ENCODE results near the gene CC2D1A. TPM values are rescaled to one million over a fixed set of nuclear protein-coding genes. Genes with fewer than 3 reads are reported as not detected.
A peak's percentile ranks its signal among the peaks of the same experiment; 100 is the strongest.

The CC2D1A gene
- total RNA-seq, 1 donor from 2014 or later, result 24.9 TPM

DNA sequence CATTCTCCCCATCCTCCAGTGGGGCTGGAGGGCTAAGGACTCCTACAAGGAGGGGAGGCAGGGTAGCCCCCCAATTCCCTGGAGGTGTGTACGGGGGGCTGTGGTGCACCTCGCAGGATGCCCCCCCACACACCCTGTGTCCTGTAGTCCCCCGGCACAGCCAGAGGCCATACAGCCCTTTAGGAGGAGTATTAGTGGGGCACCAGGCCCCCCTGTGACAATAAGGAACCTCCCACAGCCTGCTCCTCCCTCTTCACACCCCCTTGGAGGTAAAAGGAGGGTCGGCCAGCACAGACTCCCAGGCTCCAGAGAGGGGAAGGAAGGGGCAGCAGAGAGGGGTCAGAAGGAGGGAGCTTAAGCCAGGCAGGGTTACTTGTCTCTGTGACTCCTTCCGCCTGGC lies 29.2 kb upstream of the CC2D1A start, which contains the start of gene NANOS3:
NANOS3 (plus strand) TSS at position 301 of the 400 bp plus-strand sequence. CDS start 115 bp downstream, outside the sequence.
- no peak for ATAC-seq

DNA sequence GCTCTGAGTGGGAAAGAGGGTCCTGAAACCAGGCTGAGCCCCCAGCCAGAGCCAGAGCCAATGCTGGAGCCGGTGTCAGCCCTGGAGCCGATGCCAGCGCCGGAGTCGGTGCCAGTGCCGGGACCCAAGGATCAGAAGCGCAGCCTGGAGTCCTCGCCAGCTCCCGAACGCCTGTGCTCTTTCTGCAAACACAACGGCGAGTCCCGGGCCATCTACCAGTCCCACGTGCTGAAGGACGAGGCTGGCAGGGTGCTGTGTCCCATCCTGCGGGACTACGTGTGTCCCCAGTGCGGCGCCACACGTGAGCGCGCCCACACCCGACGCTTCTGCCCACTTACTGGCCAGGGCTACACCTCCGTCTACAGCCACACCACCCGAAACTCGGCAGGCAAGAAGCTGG lies 28.7 kb upstream of the CC2D1A start:
- DNase-seq (ENCODE audit: low spot score) (no peak), ATAC-seq (no peak)

More for the DNA sequence above, 29.2 kb upstream of the CC2D1A start, which contains the start of gene NANOS3:
- no peak for DNase-seq (ENCODE audit: low spot score)

DNA sequence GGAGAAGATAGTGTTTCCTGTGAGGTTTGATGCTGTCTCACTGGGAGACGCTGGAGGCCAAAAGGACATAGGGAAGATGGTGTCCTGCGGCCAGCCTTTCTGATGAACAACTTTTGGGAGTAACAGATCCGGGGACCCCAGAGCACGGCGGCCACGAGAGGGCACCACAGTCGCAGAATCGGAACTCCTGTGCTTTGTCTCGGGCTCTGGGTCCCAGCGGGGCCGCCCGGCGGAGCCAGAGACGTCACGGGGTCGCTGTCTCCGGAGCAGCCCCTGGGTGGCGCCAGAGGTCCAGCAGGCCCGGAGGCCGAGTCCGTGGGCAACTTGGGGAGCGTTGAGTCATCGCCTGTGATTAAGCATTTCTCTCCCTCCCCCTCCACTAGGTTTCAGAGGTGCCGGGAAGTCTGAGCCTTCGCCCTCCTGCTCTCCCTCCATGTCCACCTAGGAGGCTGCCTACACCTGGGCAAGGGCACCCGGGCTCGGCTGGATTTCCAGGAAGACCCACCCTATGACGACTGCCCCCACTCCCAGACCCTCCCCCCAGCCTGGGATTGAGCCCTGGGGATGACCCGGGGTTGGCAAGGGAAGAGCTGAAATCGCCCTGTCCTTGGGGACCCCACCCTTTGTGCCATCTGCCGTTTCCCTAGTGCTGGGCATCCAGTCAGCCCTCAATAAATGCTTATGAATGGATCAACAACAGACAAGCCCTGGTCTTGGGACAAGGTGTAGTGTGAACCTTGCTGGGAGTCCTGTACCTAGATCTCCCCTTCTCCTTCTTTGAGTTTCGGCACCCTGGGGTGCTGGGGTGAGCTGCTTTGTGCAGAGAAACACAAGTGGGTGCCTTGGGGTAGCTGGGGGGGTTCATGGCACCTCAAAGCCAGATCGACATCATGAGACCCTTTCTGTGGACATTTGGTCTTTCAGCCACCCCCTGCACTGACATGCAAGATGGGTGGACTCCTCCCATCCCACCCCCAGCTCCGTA lies 25.6 kb upstream of the CC2D1A start:
- ATAC-seq, result peak; percentile 95

DNA sequence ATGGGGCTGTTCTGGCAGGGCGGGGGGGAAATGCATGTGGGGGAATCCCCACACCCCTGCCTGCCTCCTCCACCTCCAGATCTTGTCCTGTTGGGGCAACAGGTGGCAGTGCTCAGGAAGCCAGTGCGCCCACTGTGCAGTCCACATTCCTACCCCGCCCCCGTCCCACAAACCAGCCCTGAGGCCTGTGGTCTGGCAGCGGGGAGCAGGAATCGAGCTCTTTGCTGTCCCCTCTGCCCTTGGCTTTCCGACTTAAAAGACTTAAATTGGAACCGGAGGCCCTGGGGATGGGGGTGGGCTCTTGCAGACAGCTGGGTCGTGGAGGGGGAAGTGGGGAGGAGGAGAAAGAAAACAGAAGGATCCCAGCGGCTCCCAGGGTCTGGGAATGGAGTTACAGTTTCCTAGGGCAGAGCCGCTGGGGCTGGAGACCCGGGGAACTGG lies 24.7 kb upstream of the CC2D1A start:
- DNase-seq (ENCODE audit: low spot score), result no peak

More for the DNA sequence above, 25.6 kb upstream of the CC2D1A start:
- DNase-seq (ENCODE audit: low spot score), result peak; percentile 97

DNA sequence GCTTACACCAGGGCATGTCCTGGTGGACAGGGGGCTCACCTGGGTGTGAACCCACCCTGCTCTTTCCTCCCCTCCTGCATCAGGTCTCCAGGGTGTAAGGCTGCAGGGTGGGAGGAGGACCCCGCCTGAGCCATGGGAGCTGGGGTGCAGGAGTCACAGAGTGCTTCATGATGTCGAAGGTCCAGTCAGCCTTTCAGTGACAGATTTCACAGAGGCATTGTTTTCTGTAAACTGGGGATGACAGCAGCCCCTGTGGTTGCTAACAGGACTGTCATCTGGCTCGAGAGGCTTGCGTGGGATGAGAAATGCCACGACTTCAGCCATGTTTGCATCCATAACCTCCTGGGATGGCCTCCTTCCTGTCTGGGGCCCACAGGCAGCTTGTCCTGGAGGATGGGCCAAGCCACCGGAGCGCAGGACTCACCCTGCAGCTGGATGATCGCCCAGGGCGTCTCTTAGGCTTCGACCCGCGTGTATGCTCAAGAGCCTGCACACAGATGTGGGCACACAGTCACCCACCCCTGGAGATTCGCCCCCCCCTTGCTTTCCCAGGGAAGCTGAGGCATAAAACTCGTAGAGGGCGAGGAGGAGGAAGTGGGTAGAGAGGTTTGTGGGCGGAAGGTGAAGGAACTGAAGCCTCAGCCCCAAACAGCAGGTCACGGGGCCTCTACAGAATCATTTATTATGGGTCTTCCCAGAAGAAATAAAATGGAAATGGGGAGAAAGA lies 24.1 kb upstream of the CC2D1A start:
- DNase-seq (ENCODE audit: low spot score) (no peak), ATAC-seq (no peak)

More for the DNA sequence above, 24.7 kb upstream of the CC2D1A start:
- ATAC-seq, result no peak

DNA sequence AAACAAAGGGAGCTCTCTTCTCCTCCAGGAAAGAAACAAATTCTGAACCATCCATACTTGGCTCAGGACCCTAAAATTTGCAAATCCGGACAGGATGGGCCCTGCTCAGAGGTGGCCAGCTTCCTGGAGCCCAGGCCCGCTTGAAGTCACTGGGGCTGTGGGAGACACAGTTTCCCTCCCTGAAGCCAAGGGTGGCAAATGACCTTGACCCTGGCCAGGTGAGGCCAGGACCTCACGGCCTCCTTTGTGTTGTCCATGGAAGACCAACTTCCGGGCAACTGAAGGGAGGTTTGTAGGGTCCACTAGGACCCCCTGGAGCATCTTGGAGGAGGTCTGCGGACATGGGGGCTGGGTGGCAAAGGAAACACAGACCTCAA lies 23.6 kb upstream of the CC2D1A start:
- no peak for DNase-seq (ENCODE audit: low spot score)
- ATAC-seq, result no peak

DNA sequence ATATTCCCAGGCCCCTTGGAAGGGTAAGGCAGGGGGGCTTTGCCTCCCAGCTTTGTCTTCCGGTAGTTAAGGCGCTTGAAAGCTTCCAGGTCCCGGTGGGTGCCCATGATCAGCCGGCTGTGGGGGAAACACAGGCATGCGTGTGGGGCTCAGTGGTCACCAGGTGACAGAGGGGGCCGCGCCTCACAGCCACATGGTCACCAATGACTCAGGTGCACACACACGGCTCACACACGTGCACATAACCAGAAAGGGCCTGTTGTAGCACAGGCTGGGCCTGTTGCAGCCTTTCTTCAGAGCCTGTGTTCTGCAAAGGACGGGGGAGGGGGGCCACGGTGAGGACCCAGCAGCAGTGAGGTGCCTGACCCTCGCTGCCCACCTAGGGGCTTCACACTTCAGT lies 23.2 kb upstream of the CC2D1A start:
- DNase-seq (ENCODE audit: low spot score), result no peak
- ATAC-seq, result no peak

DNA sequence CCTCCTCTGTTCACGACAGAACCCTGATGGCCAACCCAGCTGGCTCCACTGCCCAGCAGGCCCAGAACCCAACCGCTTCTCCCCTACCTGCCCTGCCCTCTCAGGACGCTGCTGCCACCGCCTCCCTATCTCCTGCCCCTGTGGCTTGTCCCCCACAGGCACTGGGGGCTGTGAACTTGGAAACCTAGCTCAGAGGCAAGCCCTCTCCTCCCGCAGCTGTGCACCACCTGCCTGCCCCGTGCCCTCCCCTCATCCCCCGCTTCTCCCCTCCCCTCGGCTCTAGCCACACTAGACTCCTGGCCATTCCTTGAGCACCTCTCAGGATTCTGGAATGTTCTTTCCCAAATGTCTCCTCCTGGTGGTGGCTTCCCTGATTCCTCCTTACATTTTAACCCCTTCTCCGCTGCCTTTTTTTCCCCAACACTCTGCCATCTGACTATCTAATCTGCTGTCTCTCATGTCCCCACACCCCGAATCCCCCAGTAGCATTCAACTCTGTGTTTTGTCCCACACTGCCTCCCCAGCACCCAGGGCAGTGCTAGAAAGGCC lies 22.4 kb upstream of the CC2D1A start:
- no peak for DNase-seq (ENCODE audit: low spot score)
- ATAC-seq, result no peak

DNA sequence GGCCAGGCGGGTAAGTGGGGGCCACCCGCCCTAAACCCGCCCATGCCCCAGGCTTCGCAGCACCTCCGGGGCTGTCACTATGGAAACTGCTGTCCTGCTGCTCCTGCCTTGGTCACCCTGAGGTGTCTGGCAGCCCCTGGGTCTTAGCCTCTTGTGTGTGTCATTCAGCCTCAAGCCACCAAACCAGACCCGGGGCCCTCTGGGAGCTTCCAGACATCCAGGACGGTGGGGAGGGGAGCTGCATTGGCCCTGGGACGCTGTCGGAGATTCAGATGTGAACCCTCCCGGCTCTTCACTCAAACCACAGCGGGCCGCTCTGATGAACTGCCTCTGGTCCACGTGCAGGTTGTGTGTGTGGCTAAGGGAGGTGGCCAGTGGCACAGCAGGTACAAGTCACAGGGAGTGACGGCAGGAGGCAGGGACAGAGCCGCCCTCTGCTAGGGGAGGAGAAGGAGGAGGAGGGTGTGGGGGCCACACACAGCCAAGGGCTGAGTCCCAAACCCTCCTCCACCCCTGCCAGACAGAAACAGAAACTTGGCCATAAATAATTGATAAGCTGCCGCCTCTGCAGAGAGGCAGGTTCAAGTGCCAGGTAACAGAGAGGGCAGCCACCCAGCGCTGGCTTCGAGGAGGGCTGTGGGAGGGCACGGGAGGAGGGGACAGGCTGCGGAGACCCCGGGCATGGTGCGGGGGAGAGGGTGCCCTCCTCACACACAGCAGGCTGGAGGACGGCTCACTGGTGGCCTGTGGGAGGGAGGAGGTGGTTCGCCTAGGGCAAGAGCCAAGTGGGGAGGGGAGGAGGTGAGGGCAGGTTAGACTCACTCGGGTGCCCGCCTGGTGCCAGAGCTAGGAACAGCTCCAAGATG lies 21.0 kb upstream of the CC2D1A start:
- peak; percentile 73 for ATAC-seq
- peak; percentile 82 for DNase-seq (ENCODE audit: low spot score)

DNA sequence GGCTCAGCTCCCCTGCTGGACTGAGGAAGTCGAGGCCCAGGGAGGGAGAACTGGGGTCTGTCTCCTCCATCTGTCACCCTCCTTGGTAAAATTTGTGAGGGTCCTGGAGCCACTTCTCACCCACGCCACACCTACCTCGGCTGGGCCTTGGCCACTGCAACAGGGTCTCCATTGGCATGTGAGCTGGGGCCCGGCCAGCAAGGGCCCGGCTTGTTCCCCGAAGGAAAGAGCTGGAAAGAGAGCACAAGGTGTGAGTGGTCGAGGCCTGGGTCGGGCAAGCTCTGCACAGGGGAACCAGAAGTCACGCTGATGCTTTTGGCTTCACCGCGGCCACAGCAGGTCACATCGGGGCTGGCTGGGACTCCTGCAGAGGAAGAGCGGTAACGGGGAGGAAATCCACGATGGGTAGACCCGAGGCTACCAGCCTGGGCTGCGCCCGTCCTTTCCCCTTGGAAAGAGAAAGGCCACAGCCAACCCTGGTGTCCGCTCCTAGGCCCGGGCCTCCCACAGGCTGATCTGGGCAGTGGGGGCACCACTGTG lies 20.1 kb upstream of the CC2D1A start:
- ATAC-seq (no peak), DNase-seq (ENCODE audit: low spot score) (no peak)

DNA sequence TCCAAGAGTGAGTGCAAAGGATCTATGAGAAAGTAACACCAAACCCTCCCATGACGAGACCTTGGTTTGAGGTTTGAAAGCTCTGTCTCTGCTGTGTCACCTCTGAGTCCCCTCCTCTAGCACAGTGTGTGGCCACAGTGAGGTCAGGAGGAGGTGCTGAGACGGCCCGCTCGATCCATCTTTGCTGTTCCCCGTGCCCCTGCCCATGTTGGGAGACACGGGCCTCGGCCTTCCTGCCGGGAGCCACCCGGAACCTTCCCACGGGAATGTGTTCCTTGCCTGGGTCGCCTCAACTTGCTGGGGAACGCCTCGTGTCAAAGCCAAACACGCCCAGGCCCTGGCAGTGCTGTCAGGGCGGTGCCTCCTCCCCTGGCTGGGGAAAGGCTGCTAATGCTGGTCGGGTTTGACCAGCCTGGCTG lies 19.0 kb upstream of the CC2D1A start:
- DNase-seq (ENCODE audit: low spot score), result no peak
- ATAC-seq, result no peak

DNA sequence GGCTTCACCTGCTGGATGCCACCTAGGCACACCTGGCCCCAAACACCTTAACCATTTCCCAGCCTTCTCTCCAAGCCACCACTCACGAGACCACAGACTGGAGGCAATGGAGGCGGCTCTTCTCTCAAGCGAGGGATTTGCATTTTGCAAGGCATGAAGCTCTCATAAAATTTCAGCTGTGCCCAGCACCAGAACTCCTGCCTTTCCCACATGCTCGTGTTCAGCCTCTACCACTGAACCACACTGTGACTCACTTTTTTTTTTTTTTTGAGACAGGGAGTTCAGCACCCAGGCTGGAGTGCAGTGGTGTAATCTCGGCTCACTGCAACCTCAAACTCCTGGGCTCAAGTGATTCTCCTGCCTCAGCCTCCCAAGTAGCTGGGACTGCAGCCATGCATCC lies 18.5 kb upstream of the CC2D1A start:
- no peak for DNase-seq (ENCODE audit: low spot score)
- ATAC-seq, result no peak

DNA sequence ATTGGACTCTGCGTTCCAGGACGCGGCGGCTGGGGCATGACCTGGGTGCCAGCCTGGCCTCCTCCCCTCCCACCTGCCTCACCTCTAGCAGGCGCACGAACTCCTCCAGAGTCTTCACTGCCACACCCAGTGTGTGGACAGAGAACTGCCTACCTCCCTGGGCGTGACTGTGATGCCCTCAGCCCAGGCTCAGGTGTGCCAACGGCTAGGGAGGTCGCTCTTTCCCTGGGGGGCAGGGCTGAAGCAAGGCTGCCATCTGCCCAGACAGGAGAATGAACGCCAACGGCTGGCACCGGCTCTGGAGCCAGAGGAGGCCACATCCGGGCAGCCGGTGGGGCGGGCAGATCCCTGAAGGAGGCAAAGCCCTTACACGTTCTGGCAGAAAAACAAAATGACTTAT lies 17.7 kb upstream of the CC2D1A start:
- ATAC-seq (peak; percentile 56), DNase-seq (ENCODE audit: low spot score) (peak; percentile 77)

DNA sequence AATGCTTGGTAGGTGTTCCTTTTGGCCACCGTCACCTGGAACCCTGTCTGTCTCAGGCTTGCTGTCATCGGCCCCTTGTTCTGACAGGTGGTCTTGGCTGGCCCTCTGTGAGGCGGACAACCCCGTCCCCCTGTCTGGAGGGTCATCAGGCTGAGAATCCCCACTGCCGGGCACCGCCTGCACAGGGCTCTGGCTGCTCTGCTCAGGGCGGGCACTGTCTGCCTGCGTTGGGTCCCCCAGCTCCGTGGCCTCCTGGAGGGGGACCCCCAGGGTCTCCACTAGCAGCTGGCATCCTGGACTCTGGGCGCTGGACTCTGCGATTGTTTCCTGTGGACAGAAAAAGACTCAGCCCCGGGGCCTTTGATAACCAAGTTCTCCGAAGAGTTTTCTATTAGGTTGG lies 15.9 kb upstream of the CC2D1A start:
- DNase-seq (ENCODE audit: low spot score), result no peak
- ATAC-seq, result no peak

DNA sequence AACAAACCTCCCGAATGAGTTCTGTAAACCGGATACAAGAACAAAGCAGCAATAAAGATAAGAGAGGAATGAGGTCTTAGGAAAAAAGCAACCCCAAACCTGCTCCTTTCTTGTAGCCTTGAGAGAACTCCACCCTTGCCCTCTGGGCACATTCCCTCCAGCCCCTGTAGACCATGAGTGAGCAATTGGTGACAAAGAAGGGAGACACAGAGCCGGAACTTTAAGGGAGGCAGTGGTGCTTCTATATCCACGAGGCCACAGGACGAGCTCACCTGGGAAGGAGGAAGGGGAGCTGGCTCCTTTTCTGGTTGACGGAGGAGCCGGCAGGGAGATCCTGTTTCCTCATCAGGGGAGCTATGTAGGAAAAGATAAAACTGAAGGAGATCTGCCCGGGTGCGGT lies 13.1 kb upstream of the CC2D1A start:
- DNase-seq (ENCODE audit: low spot score) (no peak), ATAC-seq (no peak)

DNA sequence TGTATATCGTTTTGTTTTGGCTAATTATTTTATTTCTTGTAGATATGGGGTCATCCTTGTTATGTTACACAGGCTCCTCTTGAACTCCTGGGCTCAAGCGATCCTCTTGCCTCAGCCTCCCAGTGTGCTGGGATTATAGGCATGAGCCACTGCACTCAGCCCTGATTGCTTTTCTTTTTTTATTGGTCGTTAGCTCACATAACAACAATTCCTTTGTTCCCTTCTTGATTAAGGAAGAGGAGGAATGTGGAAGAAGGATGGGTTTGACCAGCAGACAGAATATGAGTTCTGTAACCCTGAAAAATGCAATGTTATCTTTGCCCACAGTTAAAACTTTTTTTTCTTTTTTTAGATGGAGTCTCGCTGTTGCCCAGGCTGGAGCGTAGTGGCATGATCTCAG lies 11.4 kb upstream of the CC2D1A start:
- ATAC-seq, result no peak

DNA sequence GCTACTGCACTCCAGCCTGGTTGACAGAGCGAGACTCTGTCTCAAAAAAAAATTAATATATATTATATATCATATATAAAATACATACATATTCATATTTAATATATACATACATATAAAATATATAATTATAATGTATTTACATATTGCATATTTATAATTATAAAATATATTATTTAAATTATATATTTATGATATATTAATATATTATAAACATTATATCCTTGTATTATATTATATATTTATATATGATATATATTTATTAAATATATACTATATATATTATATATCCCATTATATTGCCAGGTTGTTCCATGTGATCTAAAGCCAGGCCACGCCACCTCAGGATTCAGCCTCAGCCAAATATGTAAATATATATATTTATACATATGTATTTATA lies 9.8 kb upstream of the CC2D1A start:
- ATAC-seq, result no peak
- DNase-seq (ENCODE audit: low spot score), result no peak

More for the DNA sequence above, 11.4 kb upstream of the CC2D1A start:
- DNase-seq (ENCODE audit: low spot score), result no peak

DNA sequence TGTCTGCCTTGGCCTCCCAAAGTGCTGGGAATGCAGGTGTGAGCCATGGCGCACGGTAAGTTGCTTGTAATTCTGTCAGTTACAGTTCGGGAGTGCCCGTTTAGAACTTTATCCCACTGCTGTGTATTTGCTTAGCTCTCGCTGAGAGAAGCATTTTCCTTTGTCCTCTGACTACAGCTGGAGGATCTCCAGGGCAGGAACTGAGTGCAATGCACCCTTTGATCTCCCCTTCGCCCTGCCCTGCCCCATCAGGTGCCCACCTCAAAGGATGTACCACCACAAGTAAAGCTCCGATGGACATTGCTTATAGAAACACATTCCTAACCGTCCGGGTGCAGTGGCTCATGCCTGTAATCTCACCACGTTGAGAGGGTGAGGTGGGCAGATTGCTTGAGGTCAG lies 6.6 kb upstream of the CC2D1A start:
- no peak for DNase-seq (ENCODE audit: low spot score)

DNA sequence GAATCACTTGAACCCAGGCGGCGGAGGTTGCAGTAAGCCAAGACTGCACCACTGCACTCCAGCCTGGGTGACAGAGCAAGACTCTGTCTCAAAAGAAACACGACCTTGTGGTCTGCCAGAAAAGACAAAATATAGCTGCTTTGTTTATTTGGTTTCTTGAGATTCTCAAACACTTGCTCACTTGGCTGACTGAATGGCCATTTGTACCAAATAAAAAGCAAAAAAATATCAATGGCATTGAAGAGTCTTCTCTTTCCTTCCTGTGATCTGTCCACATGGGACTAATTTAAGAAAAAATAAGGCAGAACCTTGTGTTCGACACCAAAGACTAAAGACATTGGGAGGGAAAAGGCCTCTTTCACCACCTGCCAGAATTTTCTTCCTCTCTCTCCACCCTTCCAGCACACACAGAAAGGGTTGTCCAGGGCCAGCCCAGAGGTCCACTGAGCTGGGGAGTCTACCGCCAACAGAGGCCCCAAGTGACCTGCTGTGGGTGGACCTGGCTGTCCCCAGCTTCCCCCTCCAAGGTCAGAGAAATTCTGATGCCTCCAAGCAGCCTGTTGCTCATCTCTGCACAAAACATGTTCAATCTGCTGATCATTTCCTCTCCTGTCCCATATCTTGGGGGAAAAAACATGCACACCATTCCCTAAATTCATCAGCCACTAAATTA lies 6.0 kb upstream of the CC2D1A start:
- ATAC-seq (no peak), DNase-seq (ENCODE audit: low spot score) (no peak)

More for the DNA sequence above, 6.6 kb upstream of the CC2D1A start:
- peak; percentile 90 for ATAC-seq

Measured in left lobe of liver (tissue), 2 donors.